ENCODE results near the gene TMEM238. TPM values are rescaled to one million over a fixed set of nuclear protein-coding genes. Genes with fewer than 3 reads are reported as not detected.
"Not testable (repeated sequence)": the region's sequence is repeated elsewhere in the genome, so short reads cannot be mapped to it uniquely, and the experiment has no call there.

Gene TMEM238
- total RNA-seq, 1 donor from 2014 or later = 39.9 TPM

DNA sequence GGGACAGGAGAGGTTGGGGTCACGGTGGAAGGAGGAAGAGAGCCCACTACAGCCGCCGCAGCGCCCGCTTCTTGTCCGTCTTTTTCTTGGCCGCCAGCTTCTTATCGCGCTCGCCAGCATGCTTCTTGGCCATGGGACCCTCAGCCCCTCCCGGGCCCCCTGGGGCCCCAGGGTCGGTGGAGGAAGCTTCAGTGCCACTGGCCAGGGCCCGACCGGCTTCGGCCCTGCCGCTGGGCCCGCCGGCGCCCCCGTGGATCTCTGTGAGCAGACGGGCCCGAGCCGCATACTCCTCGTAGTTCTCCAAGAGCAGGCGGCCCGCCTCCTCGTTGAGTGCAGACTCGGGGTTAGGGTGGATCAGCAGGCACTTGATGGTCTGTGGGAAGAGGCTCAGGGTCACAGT lies 17.3 kb upstream of the TMEM238 start:
- not testable (repeated sequence) for DNase-seq (ENCODE audit: low spot score)

DNA sequence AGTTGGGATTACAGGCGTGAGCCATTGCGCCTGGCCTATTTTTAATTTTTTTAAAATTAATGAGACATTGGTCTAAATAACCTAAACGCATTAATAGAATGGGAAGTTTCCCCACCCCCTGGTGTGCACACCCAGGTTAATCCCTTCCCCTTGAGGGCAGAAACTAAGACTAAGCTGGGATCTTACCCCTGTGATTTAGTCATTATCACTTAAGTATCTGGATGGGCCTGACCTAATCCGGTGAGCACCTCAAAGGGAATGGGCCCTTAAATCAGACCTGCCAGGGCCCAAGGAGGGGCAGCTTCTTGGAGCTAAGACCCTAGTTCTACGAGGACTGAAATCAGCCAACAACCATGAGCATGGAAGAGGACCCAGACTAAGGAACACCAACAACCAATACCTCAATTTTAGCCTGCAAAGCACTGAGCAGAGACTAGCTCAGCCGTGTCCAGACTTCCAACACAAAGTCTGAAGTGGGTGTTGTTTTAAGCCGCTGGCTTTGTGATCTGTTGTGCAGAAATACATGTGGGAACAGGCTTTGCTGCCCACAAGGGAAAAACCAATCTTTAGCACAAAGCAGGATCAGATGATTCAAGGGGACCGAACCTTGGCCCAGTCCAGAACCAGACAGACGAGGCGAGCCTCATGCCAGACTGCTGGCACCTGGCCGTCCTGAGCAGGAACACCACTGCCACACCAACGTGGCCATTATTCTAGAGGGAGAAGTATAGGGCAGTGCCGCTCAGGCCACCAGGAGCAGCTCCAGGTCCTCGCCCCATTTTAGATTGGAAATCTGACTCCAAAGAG lies 16.4 kb upstream of the TMEM238 start:
- DNase-seq (ENCODE audit: low spot score) = no peak

DNA sequence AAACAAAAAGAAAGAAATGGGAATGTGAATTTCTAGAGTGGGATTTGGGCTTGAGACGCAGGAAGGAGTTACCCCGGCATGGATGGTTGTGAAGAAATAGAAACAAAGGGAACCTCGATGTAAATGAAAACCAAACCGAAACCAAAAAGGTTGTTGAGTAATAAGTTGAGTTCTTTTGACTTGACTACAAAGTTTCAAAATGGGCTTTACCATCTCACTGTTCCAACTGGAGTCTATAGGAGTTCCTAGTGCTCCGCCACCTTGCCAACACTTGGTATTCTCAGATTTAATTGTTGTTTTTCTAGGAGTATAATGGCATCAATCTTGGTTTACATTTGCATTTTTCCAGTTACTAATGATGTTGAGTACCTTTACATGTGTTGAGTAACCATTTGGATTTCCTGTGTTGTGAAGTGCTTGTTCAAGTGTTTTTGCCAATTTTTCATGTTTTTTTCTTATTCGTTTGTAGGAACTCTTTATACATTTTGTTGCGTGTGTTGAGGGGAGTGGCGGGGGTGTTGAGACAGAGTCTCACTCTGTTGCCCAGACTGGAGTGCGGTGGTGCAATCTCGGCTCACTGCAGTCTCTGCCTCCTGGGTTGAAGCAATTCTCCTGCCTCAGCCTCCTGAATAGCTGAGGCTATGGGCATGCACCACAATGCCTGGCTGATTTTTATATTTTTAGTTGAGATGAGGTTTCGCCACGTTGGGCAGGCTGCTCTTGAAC lies 14.3 kb upstream of the TMEM238 start:
- DNase-seq (ENCODE audit: low spot score) = no peak

DNA sequence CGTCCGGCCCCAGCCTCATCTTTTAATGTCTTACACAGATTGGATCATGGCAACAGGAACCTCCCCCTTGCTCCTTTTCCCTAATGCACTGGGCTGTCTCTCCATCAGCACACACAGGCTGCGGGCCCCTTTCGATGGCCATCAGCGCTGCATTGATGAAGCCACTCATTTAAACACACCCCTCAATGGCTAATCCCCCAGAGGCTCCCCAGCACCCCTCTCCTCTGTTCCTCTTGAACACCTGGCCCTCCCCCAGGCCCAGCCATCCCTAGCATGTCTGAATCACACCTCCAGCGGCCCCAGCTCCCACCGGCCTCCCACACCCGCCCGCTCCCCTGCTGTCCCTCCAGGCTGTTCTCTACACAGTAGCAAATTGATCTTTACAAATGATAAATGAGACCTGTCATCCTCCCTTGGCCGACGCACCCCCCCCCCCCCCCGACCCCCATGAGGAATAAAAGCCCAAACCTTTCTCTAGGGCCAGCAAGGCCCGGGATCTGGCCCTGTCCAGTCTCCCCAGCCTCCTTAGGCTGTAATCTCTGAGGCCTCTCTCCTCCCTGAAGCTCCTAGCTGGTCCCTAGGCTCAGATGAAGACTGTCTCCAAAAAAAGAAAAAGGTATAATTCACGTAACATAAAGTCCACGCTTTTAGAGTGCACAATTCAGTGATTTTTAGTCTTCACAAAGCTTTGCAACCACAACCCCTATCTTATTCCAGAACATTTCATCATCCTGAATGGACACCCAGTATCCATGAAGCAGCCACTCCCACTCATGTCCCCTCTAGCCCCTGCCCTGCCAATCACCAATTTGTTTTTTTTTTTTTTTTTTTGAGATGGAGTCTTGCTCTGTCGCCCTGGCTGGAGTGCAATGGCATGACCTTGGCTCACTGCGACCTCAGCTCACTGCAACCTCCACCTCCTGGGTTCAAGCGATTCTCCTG lies 9.0 kb upstream of the TMEM238 start:
- DNase-seq (ENCODE audit: low spot score) = no peak

DNA sequence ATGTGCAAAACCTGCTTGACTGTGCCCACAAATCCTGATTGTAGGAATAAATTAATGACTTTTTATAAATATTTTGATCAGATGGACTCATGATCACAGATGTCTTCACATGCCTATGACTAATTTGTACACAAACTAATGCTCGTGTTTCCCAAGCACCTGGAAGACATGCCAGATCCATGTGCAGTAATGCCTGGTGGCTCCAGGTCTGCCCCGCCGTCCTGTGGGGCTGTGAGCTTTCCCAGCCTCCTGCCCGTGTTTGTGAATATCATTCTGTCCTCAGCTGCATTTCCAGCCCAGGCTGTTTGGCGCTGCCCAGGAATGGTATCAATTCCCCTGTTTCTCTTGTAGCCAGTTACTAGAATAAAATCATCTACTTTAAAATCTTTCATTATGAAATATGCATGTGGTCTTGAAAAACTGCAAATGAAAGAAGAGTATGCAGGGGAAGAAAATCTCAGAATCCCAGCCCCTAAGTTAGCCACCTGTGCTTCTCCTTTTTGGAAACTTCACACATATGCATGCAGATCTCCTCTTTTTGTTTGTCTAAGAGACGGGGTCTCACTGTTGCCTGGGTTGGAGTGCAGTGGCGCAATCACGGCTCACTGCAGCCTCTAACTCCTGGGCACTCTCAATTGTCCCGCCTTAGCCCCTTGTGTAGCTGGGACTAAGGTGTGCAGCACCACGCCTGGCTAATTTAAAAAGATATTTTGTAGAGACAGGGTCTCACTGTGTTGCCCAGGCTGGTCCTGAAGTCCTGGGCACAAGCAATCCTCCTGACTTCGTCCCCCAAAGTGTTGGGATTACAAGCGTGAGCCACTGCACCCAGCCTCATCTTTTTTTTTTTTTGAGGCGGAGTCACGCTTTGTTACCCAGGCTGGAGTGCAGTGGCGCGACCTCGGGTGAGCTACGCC lies 7.9 kb upstream of the TMEM238 start:
- no peak for DNase-seq (ENCODE audit: low spot score)

DNA sequence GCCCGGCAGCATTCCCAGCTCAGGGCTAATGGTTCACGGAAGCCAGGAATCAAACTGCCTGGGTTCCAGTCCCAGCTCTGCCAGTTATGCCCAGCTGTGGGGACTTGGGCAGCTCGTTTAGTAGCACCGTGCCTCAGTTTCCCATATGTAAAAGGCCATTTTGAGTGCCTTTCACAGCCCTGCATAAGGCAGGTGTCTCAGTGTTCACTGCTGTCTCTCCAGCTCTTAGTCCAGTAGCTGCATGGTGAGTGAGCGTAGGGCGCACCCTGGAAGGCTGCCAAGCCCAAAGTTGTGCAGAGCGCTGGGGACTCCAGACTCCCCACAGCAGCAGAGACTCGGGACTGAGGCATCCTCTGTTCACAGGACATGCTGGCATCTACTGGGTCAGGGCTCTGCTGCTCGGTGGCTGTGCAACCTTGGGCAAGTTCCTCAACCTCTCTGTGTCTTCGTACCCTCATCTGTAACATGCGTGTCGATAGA lies 7.1 kb upstream of the TMEM238 start:
- DNase-seq (ENCODE audit: low spot score) = no peak

DNA sequence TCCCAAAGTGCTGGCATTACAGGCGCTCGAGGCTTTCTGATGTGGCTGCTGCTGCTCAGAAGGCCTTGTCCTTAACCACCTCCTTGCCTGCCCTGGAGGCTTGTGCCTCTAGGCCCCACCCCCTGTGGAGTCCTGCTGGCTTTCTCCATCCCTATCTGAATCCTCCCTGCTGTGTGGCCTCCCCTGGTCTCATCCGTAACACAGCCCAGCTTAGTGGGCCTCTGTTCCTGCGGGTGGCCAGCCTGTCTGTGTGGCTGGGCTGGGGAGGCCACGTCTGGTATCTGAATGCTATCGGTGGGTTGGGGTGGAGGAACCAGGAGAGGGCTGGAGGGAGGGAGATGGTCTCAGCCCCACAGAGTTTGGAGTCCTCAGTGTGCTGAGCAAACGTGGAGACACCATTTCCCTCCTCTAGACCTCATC lies 6.4 kb upstream of the TMEM238 start:
- DNase-seq (ENCODE audit: low spot score) = no peak

DNA sequence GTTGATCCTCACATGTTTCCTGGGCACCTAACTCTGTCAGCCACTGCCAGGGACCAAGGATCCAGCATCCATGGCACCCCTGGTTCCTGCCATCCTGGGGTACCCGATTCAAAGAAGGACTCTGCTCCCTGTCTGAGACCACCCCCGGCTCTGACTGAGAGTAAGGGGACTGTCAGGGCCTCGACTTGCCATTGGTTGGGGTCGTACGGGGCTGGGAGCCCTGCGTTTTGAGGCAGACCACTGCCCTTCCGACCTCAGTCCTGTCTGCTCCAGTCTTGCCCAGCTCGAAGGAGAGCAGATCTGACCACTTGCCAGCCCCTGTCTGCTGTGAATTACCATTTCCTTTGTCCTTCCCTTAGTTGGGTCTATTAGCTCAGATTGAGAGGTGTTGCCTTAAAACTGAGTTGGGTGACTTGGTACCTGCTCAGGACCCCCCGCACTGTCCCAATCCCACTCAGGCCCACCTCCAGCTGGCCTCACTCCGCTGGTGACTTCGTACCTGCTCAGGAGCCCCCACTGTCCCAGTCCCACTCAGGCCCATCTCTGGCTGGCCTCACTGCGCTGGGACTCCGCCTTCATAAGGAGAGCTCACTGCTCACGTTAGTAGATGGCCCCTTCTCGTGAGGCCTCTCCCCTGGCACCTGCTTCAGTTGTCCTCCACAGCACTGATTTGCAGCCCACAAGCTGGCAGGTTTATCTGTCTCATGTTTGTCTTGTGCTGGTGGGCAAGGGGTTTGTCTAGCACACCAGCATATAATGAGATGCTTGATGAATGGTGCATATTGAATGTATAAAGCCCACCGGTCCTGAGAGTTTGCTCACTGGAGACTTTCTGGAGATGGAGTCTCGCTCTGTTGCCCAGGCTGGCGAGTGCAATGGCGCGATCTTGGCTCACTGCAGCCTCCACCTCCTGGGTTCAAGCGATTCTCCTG lies 5.6 kb upstream of the TMEM238 start:
- DNase-seq (ENCODE audit: low spot score) = no peak

DNA sequence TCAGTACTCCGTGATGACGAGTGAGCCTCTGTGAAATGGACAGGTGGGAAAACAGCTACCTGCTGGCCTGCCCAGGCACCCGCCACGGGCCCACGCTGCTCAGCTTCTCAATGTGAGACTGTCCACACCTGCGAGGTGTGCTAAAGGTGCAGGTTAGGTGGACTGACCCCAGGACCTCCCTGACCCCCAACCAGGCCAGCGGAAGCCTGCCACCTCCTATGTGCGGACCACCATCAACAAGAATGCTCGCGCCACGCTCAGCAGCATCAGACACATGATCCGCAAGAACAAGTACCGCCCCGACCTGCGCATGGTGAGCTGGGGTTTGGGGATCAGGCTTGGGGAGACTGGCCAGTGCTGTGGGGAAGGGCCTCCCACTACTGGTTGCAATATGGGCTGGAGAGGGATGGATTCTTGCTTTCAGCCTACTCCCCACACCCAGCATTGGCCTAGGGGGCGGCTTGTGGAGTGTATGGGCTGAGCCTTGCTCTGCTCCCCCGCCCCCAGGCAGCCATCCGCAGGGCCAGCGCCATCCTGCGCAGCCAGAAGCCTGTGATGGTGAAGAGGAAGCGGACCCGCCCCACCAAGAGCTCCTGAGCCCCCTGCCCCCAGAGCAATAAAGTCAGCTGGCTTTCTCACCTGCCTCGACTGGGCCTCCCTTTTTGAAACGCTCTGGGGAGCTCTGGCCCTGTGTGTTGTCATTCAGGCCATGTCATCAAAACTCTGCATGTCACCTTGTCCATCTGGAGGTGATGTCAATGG lies 3.8 kb upstream of the TMEM238 start:
- no peak for DNase-seq (ENCODE audit: low spot score)

DNA sequence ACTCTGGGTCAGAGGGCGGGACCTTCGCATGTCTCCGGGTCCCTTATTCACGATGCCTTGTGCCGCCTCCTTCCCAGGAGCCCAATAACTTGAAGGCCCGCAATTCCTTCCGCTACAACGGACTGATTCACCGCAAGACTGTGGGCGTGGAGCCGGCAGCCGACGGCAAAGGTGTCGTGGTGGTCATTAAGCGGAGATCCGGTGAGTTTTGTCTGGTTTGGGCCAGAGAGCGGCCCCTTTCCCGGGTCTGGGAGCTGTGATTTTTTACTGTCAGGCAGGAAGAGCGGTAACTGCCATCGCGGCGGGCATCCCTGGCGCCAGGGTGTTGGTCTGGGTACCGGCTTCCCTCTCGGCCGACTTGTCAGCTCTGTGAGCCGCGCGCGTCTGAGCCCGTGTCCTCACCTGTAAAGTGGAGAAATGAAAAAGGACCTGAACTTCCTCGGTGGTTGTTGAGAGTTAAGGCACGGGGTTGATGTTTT lies 2.4 kb upstream of the TMEM238 start:
- DNase-seq (ENCODE audit: low spot score) = no peak

DNA sequence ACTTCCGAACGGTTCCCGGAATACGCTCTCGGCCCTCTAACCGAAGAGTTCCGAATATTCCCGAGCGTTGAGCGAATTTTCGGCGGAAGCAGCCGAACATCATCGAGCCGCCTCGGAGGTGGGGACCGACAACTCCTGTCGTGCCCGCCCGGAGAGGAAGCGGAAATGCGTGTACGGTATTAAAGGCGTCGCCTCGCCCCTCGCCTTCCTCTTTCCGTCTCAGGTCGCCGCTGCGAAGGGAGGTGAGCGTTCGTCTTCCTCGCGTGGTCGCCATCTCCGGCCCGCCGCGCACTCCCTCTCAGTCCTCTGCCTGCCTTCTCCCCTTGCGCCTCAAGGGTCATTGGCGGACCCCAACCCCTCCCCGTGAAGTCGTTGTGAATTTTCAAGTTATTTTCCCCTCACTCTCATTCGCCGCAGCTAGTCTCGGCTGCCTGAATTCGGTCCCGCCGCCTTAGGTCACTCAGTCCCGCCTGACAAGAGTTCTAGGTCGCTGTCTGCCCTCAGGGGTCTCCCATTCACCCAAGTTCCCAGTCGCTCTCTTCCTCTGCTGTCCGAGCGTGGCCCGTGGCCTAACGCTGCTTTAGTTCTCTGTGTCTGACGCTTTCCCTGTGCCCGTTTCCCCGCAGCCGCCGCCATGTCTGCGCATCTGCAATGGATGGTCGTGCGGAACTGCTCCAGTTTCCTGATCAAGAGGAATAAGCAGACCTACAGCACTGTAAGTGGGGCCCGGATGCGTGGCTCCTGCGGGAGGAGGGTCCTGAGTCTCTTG lies 1.8 kb upstream of the TMEM238 start, which contains the start of gene RPL28:
Gene RPL28 (plus strand): TSS at position 209 of the 769 bp plus-strand sequence. CDS start 426 bp downstream, at position 635.
- peak; percentile 99 for DNase-seq (ENCODE audit: low spot score)

DNA sequence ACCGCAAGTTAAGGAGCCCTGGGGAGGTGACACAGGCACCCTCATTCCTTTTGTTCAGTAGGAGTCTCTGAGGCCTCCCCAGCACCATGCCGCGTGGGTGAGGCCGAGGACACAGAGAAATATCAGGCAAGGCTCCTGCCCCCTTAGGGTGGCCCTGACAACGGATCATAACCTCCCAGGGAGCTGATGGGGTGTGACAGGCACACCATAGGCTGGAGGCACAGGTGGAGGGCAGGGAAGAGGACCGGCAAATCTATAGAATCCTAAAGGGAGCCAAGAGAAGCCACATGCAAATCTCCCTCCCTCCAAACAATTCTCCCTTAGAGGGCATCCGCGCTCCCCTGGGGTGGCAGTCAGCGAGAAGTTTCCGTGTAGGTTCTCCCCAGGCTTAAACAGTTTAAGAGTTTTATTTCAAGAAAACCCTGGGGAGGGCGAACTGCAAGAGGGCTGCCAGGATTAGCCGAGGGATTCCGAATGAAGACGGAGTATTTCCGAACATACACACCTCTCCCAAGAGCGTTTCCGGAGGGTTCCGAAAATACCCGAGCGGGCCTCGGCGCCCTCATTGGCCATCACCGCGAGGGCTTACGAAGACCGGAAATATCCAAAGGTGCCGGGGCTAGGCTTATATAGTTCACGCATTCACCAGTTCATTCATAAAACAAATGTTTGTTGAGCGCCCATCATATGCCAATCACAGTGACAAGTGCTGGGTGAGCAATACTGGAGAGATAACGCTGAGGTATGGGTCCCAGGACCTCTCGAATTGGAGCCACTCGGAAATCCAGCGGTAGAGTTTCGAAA lies 1.0 kb upstream of the TMEM238 start:
- DNase-seq (ENCODE audit: low spot score) = peak; percentile 98

DNA sequence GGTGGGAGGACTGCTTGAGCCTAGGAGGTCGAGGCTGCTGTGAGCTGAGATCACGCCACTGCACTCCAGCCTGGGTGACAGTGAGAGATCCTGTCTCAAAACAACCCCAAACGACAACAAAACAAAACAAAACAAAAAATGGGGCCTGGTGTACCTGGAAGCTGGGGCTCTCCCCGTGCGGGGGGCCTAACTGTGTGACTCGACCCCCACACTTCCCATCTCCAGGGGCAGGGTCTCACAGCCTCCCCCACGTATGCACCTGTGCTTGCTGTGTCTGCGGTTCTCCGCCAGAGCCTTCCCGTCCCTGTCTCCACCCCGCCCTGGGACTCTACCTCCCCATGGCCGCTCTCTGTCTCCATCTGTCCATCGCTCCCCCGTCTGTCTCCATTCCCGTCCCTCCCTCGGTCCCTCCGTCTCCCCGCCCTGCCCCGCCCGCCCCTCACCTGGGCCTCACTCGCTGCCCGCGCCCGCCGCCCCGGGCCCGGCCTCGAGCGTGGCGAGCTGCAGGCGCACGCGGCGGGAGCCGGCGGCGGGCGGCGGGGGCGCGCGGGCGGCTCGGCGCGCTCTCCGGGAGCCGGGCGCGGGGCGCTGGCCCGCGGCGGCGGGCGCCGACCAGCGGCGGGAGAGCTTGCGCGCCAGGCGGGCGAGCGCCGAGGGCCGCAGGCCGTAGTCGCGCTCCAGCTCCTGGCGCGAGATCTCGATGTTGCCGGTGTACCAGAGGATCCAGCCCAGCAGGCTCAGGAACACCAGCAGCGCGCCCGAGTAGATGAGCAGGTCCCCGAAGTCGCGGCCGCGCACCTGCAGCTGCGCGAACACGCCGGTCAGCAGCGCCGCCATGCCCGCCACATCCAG lies 587 bp downstream of the TMEM238 start:
- DNase-seq (ENCODE audit: low spot score) = peak; percentile 37

DNA sequence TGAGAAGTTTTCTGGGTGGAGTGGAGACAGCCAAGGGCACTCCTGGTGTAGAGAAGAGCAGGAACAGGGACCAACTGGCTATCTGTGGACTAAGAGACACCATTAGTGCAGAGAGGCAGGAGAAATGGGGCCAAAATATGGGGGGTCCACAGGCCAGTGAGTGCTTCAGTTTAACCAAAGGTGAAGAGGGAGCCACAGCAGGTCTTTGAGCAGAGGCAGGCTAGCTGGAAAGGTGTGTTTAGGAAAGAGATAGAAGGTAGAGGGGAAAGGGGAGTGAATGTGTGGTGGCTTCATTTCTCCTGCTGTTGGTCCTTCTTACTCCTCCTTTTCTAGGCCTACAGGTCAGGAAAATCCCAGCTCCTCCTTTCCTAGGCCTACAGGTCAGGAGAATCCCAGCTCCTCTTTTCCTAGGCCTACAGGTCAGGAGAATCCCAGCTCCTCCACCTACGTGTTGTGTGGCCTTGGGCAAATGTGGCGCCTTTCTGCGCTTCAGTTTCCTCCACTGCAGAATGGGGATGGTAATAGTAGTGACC lies 1.5 kb downstream of the TMEM238 start:
- no peak for DNase-seq (ENCODE audit: low spot score)

DNA sequence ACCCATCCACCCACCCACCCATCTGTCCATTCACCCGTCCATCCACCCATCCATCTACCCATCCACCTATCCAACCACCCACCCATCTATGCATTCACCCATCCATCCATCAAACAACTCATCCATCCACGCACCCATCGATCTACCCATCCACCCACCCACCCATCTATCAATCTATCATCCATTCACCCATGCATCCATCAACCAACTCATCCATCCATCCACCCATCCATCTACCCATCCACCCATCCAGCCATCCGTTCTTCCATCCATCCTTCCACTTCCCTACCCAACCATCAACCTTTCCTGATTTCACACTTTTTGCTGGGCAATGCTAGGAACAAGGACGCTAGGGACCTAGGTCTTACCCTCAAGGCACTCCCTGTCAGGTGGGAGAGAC lies 2.1 kb downstream of the TMEM238 start:
- no peak for DNase-seq (ENCODE audit: low spot score)

DNA sequence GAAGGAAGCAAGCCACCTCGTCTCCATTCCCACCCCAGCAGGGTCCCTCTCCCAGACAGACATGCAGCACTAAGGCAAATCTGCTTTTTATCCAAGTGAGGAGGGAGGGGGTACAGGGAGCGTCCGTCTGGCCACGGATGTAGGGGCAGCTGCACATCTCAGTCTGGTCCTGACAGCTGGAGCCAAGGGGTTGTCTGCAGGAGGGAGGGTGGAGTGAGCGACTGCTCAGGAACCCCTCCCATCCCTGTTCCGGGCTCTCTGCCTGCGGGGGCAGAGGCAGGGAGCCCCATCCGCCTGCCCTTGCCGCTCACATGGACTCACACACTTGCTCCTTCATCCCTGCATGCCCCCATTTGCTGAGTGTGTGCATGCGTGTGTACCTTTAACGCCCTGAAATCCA lies 4.9 kb downstream of the TMEM238 start:
- DNase-seq (ENCODE audit: low spot score) = no peak

Data from mucosa of gallbladder (tissue), 1 donor.